ENCODE data around the gene FAM53B.

Gene FAM53B

DNA sequence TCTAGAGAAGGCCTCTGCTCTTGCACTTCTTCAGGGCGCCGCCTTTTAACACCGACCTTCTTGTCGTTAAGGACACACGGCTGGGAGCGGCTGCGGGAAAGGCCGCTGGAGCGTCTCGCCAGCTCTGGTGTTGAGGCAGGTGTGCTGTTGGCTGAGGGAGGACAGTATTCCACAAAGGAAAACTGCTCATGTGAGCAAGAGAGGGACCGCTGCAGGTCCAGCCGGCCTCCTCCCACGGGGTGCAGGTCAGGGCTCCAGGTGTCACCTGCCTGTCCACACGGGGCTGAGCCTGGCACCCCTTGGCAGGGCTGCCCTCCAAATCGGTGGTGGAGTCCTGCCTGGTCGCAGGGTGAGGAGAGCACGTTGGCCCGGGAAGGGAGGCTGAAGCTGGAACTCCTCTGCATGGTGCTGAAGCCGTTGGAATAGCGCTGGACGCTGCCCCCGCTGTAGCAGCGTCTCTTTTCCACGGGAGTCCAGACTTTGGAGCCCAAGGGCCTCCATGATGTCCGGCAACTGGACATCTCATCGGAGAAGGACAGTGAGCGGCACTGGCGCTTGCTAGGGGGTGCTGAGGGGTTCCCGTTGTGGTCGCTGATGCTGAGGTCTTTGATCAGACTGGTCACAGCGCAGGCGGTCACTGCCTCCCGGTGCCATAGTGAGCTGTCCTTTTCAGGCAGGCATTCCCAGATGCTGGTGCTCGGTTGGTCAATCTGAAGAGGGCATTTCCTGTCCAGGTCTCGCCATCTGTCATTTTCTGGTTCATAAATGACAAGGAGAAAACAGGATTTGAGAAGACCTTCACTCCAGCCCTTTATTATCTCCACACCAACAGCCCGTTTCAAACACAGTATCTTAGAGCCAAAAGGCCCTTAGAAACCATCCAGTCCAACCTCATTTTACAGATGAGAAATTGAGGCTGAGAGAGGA, 62.3 kb downstream of the FAM53B start:
- H3K27ac ChIP-seq, result peak overlapping the region in 1 of 2 donors; percentile 18

GRCh38 chr10:124681091-124681490, 63.1 kb downstream of the FAM53B start:
- Histone ChIP-seq H3K4me3 (no peak overlapping the region), H3K27ac (peak overlapping the region in 1 of 2 donors; percentile 67)
- no peak for DNase-seq (ENCODE audit: low spot score)
- TF ChIP-seq, protein P1, sequence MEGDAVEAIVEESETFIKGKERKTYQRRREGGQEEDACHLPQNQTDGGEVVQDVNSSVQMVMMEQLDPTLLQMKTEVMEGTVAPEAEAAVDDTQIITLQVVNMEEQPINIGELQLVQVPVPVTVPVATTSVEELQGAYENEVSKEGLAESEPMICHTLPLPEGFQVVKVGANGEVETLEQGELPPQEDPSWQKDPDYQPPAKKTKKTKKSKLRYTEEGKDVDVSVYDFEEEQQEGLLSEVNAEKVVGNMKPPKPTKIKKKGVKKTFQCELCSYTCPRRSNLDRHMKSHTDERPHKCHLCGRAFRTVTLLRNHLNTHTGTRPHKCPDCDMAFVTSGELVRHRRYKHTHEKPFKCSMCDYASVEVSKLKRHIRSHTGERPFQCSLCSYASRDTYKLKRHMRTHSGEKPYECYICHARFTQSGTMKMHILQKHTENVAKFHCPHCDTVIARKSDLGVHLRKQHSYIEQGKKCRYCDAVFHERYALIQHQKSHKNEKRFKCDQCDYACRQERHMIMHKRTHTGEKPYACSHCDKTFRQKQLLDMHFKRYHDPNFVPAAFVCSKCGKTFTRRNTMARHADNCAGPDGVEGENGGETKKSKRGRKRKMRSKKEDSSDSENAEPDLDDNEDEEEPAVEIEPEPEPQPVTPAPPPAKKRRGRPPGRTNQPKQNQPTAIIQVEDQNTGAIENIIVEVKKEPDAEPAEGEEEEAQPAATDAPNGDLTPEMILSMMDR (IDR thresholded peaks at IDR 0.05), result no peak

More for the DNA sequence above, 62.3 kb downstream of the FAM53B start:
- no peak overlapping the region for H3K4me3 ChIP-seq
- no peak for DNase-seq (ENCODE audit: low spot score)
- TF ChIP-seq, protein P1 (IDR thresholded peaks at IDR 0.05), result no peak

DNA sequence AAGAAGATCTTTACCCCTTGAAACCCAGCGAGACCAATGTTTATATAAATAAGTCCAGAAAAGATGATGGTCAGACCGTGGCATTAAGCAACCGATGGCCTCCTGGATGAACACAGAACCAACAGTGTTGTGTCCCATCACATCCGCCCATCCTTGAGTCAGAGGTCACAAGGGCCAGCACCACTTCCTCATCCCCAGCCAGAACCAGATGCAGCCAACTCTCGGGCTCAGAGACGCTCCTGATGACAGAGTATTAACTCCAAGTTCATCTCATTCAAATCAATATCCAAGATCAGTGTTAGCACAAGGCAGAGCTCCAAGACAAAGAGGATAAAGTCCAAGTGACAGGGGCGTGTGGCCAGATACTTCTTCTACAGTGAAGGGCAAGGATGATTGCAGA, 63.5 kb downstream of the FAM53B start:
- H3K4me3 ChIP-seq, result no peak overlapping the region
- TF ChIP-seq, protein P1 (IDR thresholded peaks at IDR 0.05), result no peak
- peak overlapping the region in 1 of 2 donors; percentile 67 for H3K27ac ChIP-seq
- no peak for DNase-seq (ENCODE audit: low spot score)

GRCh38 chr10:124679401-124679800, 64.8 kb downstream of the FAM53B start:
- DNase-seq (ENCODE audit: low spot score), result no peak
- Histone ChIP-seq H3K4me3 (no peak overlapping the region), H3K27ac (peak overlapping the region in 1 of 2 donors; percentile 67)
- TF ChIP-seq, protein P1 (IDR thresholded peaks at IDR 0.05), result no peak

GRCh38 chr10:124678557-124679240, 65.5 kb downstream of the FAM53B start:
- no peak overlapping the region for H3K4me3 ChIP-seq
- peak overlapping the region in 1 of 2 donors; percentile 71 for H3K27ac ChIP-seq
- TF ChIP-seq, protein P1 (IDR thresholded peaks at IDR 0.05), result no peak
- DNase-seq (ENCODE audit: low spot score), result no peak

GRCh38 chr10:124677749-124678556, 66.2 kb downstream of the FAM53B start:
- H3K4me3 ChIP-seq, result no peak overlapping the region
- DNase-seq (ENCODE audit: low spot score), result no peak
- TF ChIP-seq, protein P1 (IDR thresholded peaks at IDR 0.05), result no peak
- H3K27ac ChIP-seq, result peak overlapping the region in 1 of 2 donors; percentile 71
